ENCODE results near the gene PHLDB1. TPM values are rescaled to one million over a fixed set of nuclear protein-coding genes. Genes with fewer than 3 reads are reported as not detected.
"Not testable (repeated sequence)": the region's sequence is repeated elsewhere in the genome, so short reads cannot be mapped to it uniquely, and the experiment has no call there.

The PHLDB1 gene
- total and polyA plus RNA-seq, 7 donors: 12.6 to 45.8 (median 27.7) TPM

DNA sequence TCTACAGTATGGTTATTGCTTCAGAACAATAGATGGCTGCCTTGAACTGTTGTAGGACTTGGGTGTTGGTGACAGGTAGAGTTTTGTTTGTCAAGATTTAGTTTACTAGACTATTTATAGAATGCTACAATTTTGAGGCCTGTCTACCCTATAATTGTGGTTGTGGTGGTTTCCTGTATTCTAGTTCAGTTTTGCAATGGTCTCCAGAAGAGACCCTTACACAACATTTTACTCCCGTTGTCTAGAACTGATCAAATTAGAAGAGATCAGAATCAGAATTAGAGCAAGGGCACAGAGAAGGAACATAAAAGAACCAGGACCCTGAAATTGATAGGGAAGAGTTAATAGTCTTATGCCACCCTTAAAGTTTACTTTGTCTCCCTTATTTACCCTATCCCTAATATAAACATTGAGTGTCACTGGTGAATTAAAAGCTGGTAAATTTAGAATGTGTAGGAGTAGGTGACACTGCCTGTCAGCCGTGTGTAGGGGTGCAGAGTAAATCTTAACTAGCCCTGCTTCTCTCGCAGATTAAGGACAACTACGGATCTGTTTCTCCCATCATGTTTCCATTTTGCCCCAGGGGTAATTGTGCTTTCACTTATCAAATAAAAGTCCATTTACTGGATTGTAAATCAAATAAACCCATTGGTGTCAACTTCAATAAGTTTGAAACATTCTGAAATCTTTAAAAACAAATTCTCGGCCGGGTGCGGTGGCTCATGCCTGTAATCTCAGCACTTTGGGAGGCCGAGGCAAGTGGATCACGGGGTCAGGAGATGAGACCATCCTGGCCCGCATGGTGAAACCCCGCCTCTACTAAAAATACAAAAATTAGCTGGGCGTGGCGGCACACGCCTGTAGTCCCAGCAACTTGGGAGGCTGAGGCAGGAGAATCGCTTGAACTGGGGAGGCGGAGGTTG lies 10.9 kb upstream of the PHLDB1 start:
- H3K27ac ChIP-seq: no peak overlapping the region
- TF ChIP-seq, protein P1, sequence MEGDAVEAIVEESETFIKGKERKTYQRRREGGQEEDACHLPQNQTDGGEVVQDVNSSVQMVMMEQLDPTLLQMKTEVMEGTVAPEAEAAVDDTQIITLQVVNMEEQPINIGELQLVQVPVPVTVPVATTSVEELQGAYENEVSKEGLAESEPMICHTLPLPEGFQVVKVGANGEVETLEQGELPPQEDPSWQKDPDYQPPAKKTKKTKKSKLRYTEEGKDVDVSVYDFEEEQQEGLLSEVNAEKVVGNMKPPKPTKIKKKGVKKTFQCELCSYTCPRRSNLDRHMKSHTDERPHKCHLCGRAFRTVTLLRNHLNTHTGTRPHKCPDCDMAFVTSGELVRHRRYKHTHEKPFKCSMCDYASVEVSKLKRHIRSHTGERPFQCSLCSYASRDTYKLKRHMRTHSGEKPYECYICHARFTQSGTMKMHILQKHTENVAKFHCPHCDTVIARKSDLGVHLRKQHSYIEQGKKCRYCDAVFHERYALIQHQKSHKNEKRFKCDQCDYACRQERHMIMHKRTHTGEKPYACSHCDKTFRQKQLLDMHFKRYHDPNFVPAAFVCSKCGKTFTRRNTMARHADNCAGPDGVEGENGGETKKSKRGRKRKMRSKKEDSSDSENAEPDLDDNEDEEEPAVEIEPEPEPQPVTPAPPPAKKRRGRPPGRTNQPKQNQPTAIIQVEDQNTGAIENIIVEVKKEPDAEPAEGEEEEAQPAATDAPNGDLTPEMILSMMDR (IDR thresholded peaks at IDR 0.05): no peak
- ATAC-seq (no peak), DNase-seq (no peak)
- intact Hi-C loops (cut with DNase I): no loop called here
- H3K36me3 ChIP-seq (ENCODE audit: insufficient read depth in 1 of 2, low read depth in 1 of 2): peaks cover 3 to 99% of the 10 kb centered on the region in 2 donors
- H3K9me3 ChIP-seq: no peaks in the 10 kb centered on the region
- no peaks in the 10 kb centered on the region for H3K27me3 ChIP-seq (ENCODE audit: insufficient read depth in 3 of 3, low read length in 2 of 3)
- no peaks in the 10 kb centered on the region for H3K4me1 ChIP-seq
- no peak overlapping the region for H3K4me3 ChIP-seq
- WGBS, 3 donors: 88 to 91% (median 91%) methylated on average over 16 of the region's 16 CpGs

DNA sequence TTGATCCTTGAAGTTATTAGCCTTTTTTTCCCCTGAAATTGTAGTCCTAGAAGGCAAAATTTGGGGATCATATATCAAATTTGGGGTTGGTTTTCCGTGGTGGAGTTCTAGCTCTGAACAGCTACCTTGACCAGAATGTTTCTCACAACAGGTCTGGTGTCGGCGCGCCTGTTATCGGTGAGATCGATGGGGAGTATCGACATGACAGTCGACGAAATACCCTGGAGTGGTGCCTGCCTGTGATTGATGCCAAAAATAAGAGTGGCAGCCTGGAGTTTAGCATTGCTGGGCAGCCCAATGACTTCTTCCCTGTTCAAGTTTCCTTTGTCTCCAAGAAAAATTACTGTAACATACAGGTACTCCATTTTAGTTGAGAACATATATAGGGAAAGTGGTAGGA lies 9.9 kb upstream of the PHLDB1 start:
- ATAC-seq (no peak), DNase-seq (no peak)
- H3K27ac ChIP-seq: no peak overlapping the region
- TF ChIP-seq, protein P1 (IDR thresholded peaks at IDR 0.05): no peak
- no peak overlapping the region for H3K4me3 ChIP-seq
- H3K4me1 ChIP-seq: no peaks in the 10 kb centered on the region
- H3K9me3 ChIP-seq: no peaks in the 10 kb centered on the region
- 70 to 84% (median 72%) methylated on average over 9 of the region's 9 CpGs for WGBS, 3 donors
- H3K36me3 ChIP-seq (ENCODE audit: insufficient read depth in 1 of 2, low read depth in 1 of 2): peaks cover 5 to 99% of the 10 kb centered on the region in 2 donors
- intact Hi-C loops (cut with DNase I): no loop called here
- H3K27me3 ChIP-seq (ENCODE audit: insufficient read depth in 3 of 3, low read length in 2 of 3): no peaks in the 10 kb centered on the region

DNA sequence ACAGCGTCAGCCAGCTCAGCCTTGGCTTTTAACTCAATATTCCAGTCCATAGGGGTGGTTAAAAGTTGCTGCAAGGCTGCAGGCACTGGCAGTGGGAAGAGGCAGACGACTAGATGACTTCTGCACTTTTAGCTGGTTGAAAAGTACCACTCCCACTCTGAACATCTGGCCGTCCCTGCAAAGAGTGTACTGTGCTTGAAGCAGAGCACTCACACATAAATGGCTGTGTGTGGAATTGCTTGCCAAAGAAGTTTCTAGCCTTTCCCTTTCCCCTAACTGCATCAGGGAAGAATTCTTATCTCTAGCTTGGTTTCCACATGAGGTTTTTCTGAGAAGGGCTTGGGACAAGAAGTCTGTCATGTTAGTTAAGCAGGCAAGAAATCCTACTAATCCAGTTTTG lies 5.1 kb upstream of the PHLDB1 start:
- intact Hi-C loops (cut with DNase I): no loop called here
- peak in 2 of 4 donors; percentile 18 to 30 for ATAC-seq
- no peak overlapping the region for H3K27ac ChIP-seq
- no peaks in the 10 kb centered on the region for H3K9me3 ChIP-seq
- TF ChIP-seq, protein P1 (IDR thresholded peaks at IDR 0.05): no peak
- no peaks in the 10 kb centered on the region for H3K27me3 ChIP-seq (ENCODE audit: insufficient read depth in 3 of 3, low read length in 2 of 3)
- no peak overlapping the region for H3K4me3 ChIP-seq
- 54 to 62% (median 56%) methylated on average over 3 of the region's 3 CpGs for WGBS, 3 donors
- peak in 1 of 2 donors; percentile 29 for DNase-seq
- peaks cover 5 to 57% of the 10 kb centered on the region in 2 donors for H3K36me3 ChIP-seq (ENCODE audit: insufficient read depth in 1 of 2, low read depth in 1 of 2)
- no peaks in the 10 kb centered on the region for H3K4me1 ChIP-seq

DNA sequence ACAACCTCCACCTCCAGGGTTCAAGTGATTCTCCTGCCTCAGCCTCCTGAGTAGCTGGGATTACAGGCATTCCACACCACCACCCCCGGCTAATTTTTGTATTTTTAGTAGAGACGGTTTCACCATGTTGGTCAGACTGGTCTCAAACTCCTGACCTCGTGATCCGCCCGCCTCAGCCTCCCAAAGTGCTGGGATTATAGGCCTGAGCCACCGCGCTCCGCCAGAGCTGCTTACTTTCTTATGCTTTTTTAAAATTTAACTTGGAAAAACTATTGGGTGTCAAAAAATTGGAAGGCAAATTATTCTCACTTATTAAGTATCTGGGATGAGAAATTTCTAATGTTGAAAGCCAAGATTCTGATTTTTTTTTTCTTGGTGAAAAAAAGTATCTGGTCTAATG lies 3.7 kb upstream of the PHLDB1 start:
- H3K4me1 ChIP-seq; H3K4me3 ChIP-seq; ATAC-seq; DNase-seq; H3K27me3 ChIP-seq (ENCODE audit: insufficient read depth in 3 of 3, low read length in 2 of 3); intact Hi-C loops (cut with DNase I); H3K9me3 ChIP-seq: not testable (repeated sequence)
- 66 to 81% (median 71%) methylated on average over 8 of the region's 8 CpGs for WGBS, 3 donors
- H3K27ac ChIP-seq: peak overlapping the region; percentile 52
- peaks cover 2 to 44% of the 10 kb centered on the region in 2 donors for H3K36me3 ChIP-seq (ENCODE audit: insufficient read depth in 1 of 2, low read depth in 1 of 2)

DNA sequence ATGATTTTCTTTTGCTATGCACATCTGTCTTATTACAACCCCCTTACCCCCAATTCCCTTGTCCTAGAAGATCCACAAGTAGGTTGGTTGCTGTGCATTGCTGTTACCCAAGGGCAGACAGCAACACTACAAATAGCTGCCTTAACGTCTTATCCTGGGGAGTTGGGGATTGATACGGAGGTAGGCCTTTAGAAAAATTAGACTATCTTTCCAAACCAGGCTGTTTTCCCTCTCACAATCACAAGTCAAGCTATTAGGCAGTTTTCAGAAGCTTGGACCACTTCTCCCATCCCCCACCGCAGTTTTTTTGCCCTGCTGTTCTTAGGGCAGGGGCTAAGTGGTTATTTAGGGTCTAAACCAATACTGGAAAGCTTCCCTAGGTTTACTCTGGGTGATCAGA lies 2.8 kb upstream of the PHLDB1 start:
- intact Hi-C loops (cut with DNase I): no loop called here
- H3K4me3 ChIP-seq: no peak overlapping the region
- no peaks in the 10 kb centered on the region for H3K27me3 ChIP-seq (ENCODE audit: insufficient read depth in 3 of 3, low read length in 2 of 3)
- TF ChIP-seq, protein P1 (IDR thresholded peaks at IDR 0.05): no peak
- DNase-seq: no peak
- peak overlapping the region; percentile 52 for H3K27ac ChIP-seq
- H3K4me1 ChIP-seq: no peaks in the 10 kb centered on the region
- peaks cover 2 to 35% of the 10 kb centered on the region in 2 donors for H3K36me3 ChIP-seq (ENCODE audit: insufficient read depth in 1 of 2, low read depth in 1 of 2)
- WGBS, 3 donors: 58 to 64% (median 61%) methylated on average over 3 of the region's 3 CpGs
- ATAC-seq: no peak
- no peaks in the 10 kb centered on the region for H3K9me3 ChIP-seq
